MCF 10A (cell line): ENCODE data around the gene RPL12. TPM values are rescaled to one million over a fixed set of nuclear protein-coding genes. Genes with fewer than 3 reads are reported as not detected.

ENCODE experiments used
- BruUV-seq: library from RNA; stranded (reverse); fragments of 400-500 nt; replicated peaks from 2 replicates; lab custom pipeline; 2021; lab: Mats Ljungman, UMichigan
- CTCF ChIA-PET: fragments of 300-600 bp; sonication (Branson Sonifier 250); formaldehyde crosslinking; extraction: SDS; loops from one replicate; lab custom pipeline; 2021; ENCODE audit warnings: antibody characterized with exemption, inconsistent platforms; lab: Yijun Ruan, JAX
- POLR2A ChIA-PET: fragments of 300-600, 350-650 bp; sonication (Branson Sonifier 250); formaldehyde crosslinking; extraction: SDS; loops from one replicate; lab custom pipeline; 2020; ENCODE audit warnings: antibody characterized with exemption, inconsistent platforms; lab: Yijun Ruan, JAX
- DNase-seq: peaks from one replicate; pipeline ENCODE4 v3.0.0-alpha.2; 2018; ENCODE audit not compliant: unreplicated experiment
- H3K27ac Mint-ChIP-seq: one replicate; pipeline ENCODE4 v1.8.0; 2022; ENCODE audit warnings: mild to moderate bottlenecking, low read depth, mixed read lengths; ENCODE audit not compliant: unreplicated experiment
- H3K27me3 Mint-ChIP-seq: one replicate; pipeline ENCODE4 v1.8.0; 2022; ENCODE audit warnings: mixed read lengths; ENCODE audit not compliant: insufficient read depth, unreplicated experiment
- H3K36me3 Mint-ChIP-seq: one replicate; pipeline ENCODE4 v1.8.0; 2022; ENCODE audit warnings: mild to moderate bottlenecking, moderate library complexity, mixed read lengths; ENCODE audit not compliant: insufficient read depth, unreplicated experiment
- H3K4me1 Mint-ChIP-seq: one replicate; pipeline ENCODE4 v1.8.0; 2022; ENCODE audit warnings: mixed read lengths; ENCODE audit not compliant: insufficient read depth, unreplicated experiment
- H3K4me3 Mint-ChIP-seq: one replicate; pipeline ENCODE4 v1.8.0; 2022; ENCODE audit warnings: mild to moderate bottlenecking, moderate library complexity, mixed read lengths; ENCODE audit not compliant: unreplicated experiment
- H3K9me3 Mint-ChIP-seq: one replicate; pipeline ENCODE4 v1.8.0; 2022; ENCODE audit warnings: mixed read lengths; ENCODE audit not compliant: unreplicated experiment
- CTCF ChIP-seq: fragments of 200-600 bp; IDR thresholded peaks from one replicate; pipeline ENCODE4 v1.8.0; 2022; ENCODE audit warnings: antibody characterized with exemption, mild to moderate bottlenecking; ENCODE audit not compliant: unreplicated experiment
- intact Hi-C: fragments of 100-400 bp; cut with micrococcal nuclease; formaldehyde crosslinking; loops from 2 replicates; pipeline ENCODE4 v1.14.1; 2022
- total RNA-seq: library from RNA; stranded (reverse); gene quantifications from 2 replicates; pipeline ENCODE4 v1.2.3, GENCODE V29; 2022

RPL12 gene
- total RNA-seq, 1 experiment from 2014 or later = 3,086 TPM

GRCh38 chr9:127402401-127403090 is 48.7 kb downstream of the RPL12 start:
- Mint-ChIP-seq H3K36me3 (peaks cover 16% of the 10 kb centered on the region), H3K4me3 (no peak overlapping the region), H3K27ac (no peak overlapping the region), H3K27me3 (no peaks in the 10 kb centered on the region), H3K4me1 (peaks cover 4% of the 10 kb centered on the region), H3K9me3 (no peaks in the 10 kb centered on the region)
- DNase-seq = no peak
- no peak for TF ChIP-seq CTCF
- BruUV-seq = no TSS peak
- CTCF ChIA-PET = interaction anchor here (0.8 kb wide), 1 partner anchor 183 kb away, joined by 3 read pairs; no protein-coding TSS in a partner anchor
- intact Hi-C loops = no loop called here
- POLR2A ChIA-PET = interaction anchor here (0.7 kb wide), 1 partner anchor 891 kb away, joined by 3 read pairs; no protein-coding TSS in a partner anchor

- ChIA-PET CTCF (interaction anchor here (1.0 to 1.1 kb wide), 3 partner anchors 13 to 199 kb away, joined by 3 to 4 read pairs (median 3); no protein-coding TSS in a partner anchor), POLR2A (interaction anchor here (1.8 to 2.1 kb wide), 2 partner anchors 17 to 24 kb away, joined by 7 to 12 read pairs; partner anchors contain the start of gene ZNF79)
- Mint-ChIP-seq H3K9me3 (no peaks in the 10 kb centered on the region), H3K36me3 (peaks cover 12% of the 10 kb centered on the region), H3K27me3 (no peaks in the 10 kb centered on the region), H3K4me1 (peaks cover 4% of the 10 kb centered on the region), H3K4me3 (no peak overlapping the region), H3K27ac (no peak overlapping the region)
- intact Hi-C loops = no loop called here
- DNase-seq = no peak
- no peak for TF ChIP-seq CTCF
- BruUV-seq = no TSS peak
Observed at GRCh38 chr9:127399736-127400269, 51.4 kb downstream of the RPL12 start.

DNA sequence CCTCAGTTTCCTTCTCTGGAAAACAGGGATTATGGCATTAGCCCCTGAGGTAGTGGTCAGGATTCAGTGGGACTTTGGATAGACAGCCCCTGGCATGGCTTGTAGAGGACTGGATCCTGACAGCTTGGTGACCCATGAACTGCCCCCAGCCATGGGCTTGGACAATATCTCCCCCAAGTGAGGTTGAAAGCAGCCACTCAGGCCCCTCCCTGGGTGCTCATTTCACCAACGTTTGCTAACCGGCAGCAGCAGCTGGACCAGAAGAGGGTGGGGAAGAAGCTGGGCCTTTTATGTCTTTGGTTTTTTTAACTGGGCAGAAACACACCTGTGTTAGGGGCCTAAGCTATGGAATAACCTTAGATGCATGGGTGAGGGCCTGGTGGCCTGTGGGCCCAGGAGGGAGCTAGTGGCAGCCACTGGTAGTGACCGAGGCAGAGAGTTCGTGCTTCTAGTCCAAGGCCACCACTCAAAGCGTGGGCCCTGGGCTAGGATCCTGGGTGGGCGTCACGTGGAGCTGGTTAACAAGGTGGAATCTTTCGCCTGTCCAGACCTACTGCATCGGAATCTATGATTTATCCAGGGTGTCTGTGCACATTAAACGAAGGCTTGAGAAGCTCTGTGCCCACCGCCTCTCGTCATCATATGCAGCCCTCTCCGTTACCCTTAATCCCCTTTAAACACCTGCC is 52.3 kb downstream of the RPL12 start:
- CTCF ChIA-PET = interaction anchor here (0.6 to 1.1 kb wide), 10 partner anchors 9 to 198 kb away, joined by 3 to 7 read pairs (median 3); no protein-coding TSS in a partner anchor
- Mint-ChIP-seq H3K9me3 (no peaks in the 10 kb centered on the region), H3K4me3 (peak overlapping the region; percentile 74), H3K27me3 (no peaks in the 10 kb centered on the region), H3K27ac (no peak overlapping the region), H3K4me1 (peaks cover 4% of the 10 kb centered on the region), H3K36me3 (peaks cover 10% of the 10 kb centered on the region)
- TSS peak; percentile 37 for BruUV-seq
- TF ChIP-seq CTCF = no peak
- intact Hi-C loops = loop anchor here (1.0 kb wide), 1 partner anchor 115 kb away; no protein-coding TSS in a partner anchor
- POLR2A ChIA-PET = interaction anchor here (0.7 to 2.8 kb wide), 4 partner anchors 8 to 90 kb away, joined by 3 to 12 read pairs (median 8); partner anchors contain the start of gene ZNF79
- DNase-seq = no peak
